Endothelial cell of umbilical vein (primary cell): ENCODE measurements around the gene SMYD4. TPM values are rescaled to one million over a fixed set of nuclear protein-coding genes. Genes with fewer than 3 reads are reported as not detected.
"Not testable (repeated sequence)": the region's sequence is repeated elsewhere in the genome, so short reads cannot be mapped to it uniquely, and the experiment has no call there.

Source experiments
- BruUV-seq: library from RNA; stranded (reverse); fragments of 400-500 nt; replicated peaks from 2 replicates; lab custom pipeline; 2021; lab: Mats Ljungman, UMichigan
- CTCF ChIA-PET: fragments of 300-600, 350-600 bp; sonication (Branson Sonifier 250); formaldehyde crosslinking; loops from one replicate; lab custom pipeline; 2021; ENCODE audit warnings: antibody characterized with exemption, inconsistent platforms; lab: Charles Lee
- POLR2A ChIA-PET: fragments of 300-600, 350-600 bp; sonication (Branson Sonifier 250); formaldehyde crosslinking; loops from one replicate; lab custom pipeline; 2021; ENCODE audit warnings: antibody characterized with exemption, inconsistent platforms; lab: Charles Lee
- DNase-seq: peaks from one replicate; pipeline ENCODE4 v3.0.0-alpha.2; 2011; ENCODE audit warnings: low read depth, low spot score
- FAIRE-seq: peaks from 2 replicates; lab custom pipeline; 2011; peaks lifted over from hg19 to GRCh38; lab: Jason Lieb, UNC
- H2AFZ ChIP-seq: 2 replicates; pipeline ENCODE4 v1.6.0; 2012; ENCODE audit warnings: low read depth, low read length, control low read depth, inconsistent platforms
- H3K27ac ChIP-seq: 2 replicates; pipeline ENCODE4 v1.5.1; 2011; ENCODE audit warnings: low read depth, mild to moderate bottlenecking, control low read depth, low read length, moderate library complexity; ENCODE audit not compliant: insufficient read depth
- H3K27me3 ChIP-seq, 2 experiments: 2 replicates each; pipeline versions ENCODE4 v1.6.0 to v1.6.1; 2011; ENCODE audit warnings: low read length in 2 of 2, mixed read lengths in 1 of 2; ENCODE audit not compliant: control insufficient read depth in 2 of 2, insufficient read depth in 2 of 2
- H3K36me3 ChIP-seq, 2 experiments: 2 replicates in 1 of 2; 3 replicates in 1 of 2; pipeline ENCODE4 v1.5.1; 2011; ENCODE audit warnings: low read length in 2 of 2, mild to moderate bottlenecking in 1 of 2, moderate library complexity in 1 of 2; ENCODE audit not compliant: control insufficient read depth in 2 of 2, insufficient read depth in 2 of 2; ENCODE audit errors: extremely low read depth in 1 of 2
- H3K4me1 ChIP-seq: 3 replicates; pipeline ENCODE4 v1.5.1; 2011; ENCODE audit warnings: mild to moderate bottlenecking, low read length; ENCODE audit not compliant: control insufficient read depth, insufficient read depth; ENCODE audit errors: extremely low read depth
- H3K4me2 ChIP-seq: 2 replicates; pipeline ENCODE4 v1.6.1; 2011; ENCODE audit warnings: low read length, control low read depth, mixed read lengths; ENCODE audit not compliant: insufficient read depth
- H3K4me3 ChIP-seq, 3 experiments: fragments of 200-600 bp in 1 of 3; sonication (generic), shearing (Covaris generic) in 1 of 3; replicated peaks in 1 of 3; 2 replicates each; pipeline ENCODE4 v1.5.1; 2011 to 2016; ENCODE audit warnings: control low read depth in 3 of 3, low read length in 3 of 3, mild to moderate bottlenecking in 2 of 3, inconsistent platforms in 1 of 3, low read depth in 1 of 3, moderate library complexity in 1 of 3; ENCODE audit not compliant: insufficient read depth in 1 of 3
- H3K79me2 ChIP-seq: 2 replicates; pipeline ENCODE4 v1.6.0; 2012; ENCODE audit warnings: low read length, inconsistent platforms; ENCODE audit not compliant: control insufficient read depth, insufficient read depth
- H3K9ac ChIP-seq: replicated peaks from 2 replicates; pipeline ENCODE3; 2011; ENCODE audit warnings: low read length, control low read depth; ENCODE audit not compliant: insufficient read depth; ENCODE audit errors: extremely low read depth
- H3K9me1 ChIP-seq: replicated peaks from 3 replicates; pipeline ENCODE4 v1.6.0; 2011; ENCODE audit warnings: mild to moderate bottlenecking, low read length; ENCODE audit not compliant: control insufficient read depth, insufficient read depth; ENCODE audit errors: extremely low read depth
- H3K9me3 ChIP-seq: replicated peaks from 2 replicates; pipeline ENCODE4 v1.5.1; 2012; ENCODE audit warnings: low read length, inconsistent platforms; ENCODE audit not compliant: control insufficient read depth, insufficient read depth
- H4K20me1 ChIP-seq: replicated peaks from 2 replicates; pipeline ENCODE3; 2011; ENCODE audit warnings: mild to moderate bottlenecking, low read length; ENCODE audit not compliant: control insufficient read depth, insufficient read depth; ENCODE audit errors: extremely low read depth
- CTCF ChIP-seq, 2 donors: IDR thresholded peaks; 1 replicate in 1 of 2; 2 replicates in 1 of 2; pipeline ENCODE4 v1.5.1; 2011; ENCODE audit warnings: low read length in 2 of 2, mild to moderate bottlenecking in 2 of 2, moderate library complexity in 2 of 2, control low read depth in 1 of 2, inconsistent platforms in 1 of 2, low read depth in 1 of 2; ENCODE audit not compliant: insufficient read depth in 1 of 2; ENCODE audit errors: extremely low read depth in 1 of 2
- EZH2 ChIP-seq: IDR thresholded peaks from 2 replicates; pipeline ENCODE4 v1.6.1; 2012; ENCODE audit warnings: borderline replicate concordance, low read depth, mild to moderate bottlenecking, moderate library complexity, low read length, inconsistent platforms; ENCODE audit not compliant: severe bottlenecking
- FOS ChIP-seq: IDR thresholded peaks from 2 replicates; pipeline ENCODE4 v1.6.1; 2011; ENCODE audit warnings: mild to moderate bottlenecking, low read length, moderate library complexity, borderline replicate concordance; ENCODE audit not compliant: insufficient read depth
- GATA2 ChIP-seq: IDR thresholded peaks from 2 replicates; pipeline ENCODE4 v1.7.0; 2011; ENCODE audit warnings: low read depth, mild to moderate bottlenecking, moderate library complexity, mixed read lengths, low read length; ENCODE audit not compliant: insufficient read length, insufficient read depth
- JUN ChIP-seq: IDR thresholded peaks from 2 replicates; pipeline ENCODE4 v1.6.1; 2011; ENCODE audit warnings: borderline replicate concordance, low read depth; ENCODE audit not compliant: insufficient read length, insufficient read depth
- MAX ChIP-seq: IDR thresholded peaks from 2 replicates; pipeline ENCODE4 v1.6.1; 2011; ENCODE audit not compliant: insufficient read depth, insufficient read length
- MYC ChIP-seq: IDR thresholded peaks from one replicate; pipeline ENCODE4 v1.6.1; 2011; ENCODE audit warnings: mild to moderate bottlenecking, low read depth, low read length
- POLR2A ChIP-seq: IDR thresholded peaks from 2 replicates; pipeline ENCODE4 v1.6.1; 2012; ENCODE audit warnings: low read depth, mild to moderate bottlenecking, control low read depth, low read length
- POLR2AphosphoS5 ChIP-seq: IDR thresholded peaks from 2 replicates; pipeline ENCODE4 v1.6.1; 2012; ENCODE audit warnings: low read depth, mild to moderate bottlenecking, control low read depth, low read length, moderate library complexity; ENCODE audit not compliant: insufficient read depth
- dilution Hi-C: fragments of 300-500 bp; cut with MboI; formaldehyde crosslinking; loops from one replicate; pipeline ENCODE4 v1.15.0; 2019; ENCODE audit warnings: low sequenced_read_pairs; ENCODE audit not compliant: extremely low pct_ligation_motif_present
- intact Hi-C: fragments of 100-400 bp; cut with micrococcal nuclease; formaldehyde crosslinking; loops from one replicate; pipeline ENCODE4 v1.10.0; 2022
- polyA plus RNA-seq, 4 experiments: library from polyadenylated mRNA; depleted of rRNA in 3 of 4; stranded (reverse) in 3 of 4; unstranded in 1 of 4; fragments of >200 nt; gene quantifications; 2 replicates each; pipeline versions ENCODE4 v1.2.1 to v1.2.3, GENCODE V29; 2011 to 2012; ENCODE audit warnings: missing spikeins in 1 of 4
- total RNA-seq: library from RNA; stranded (reverse); gene quantifications from 2 replicates; pipeline ENCODE4 v1.2.3, GENCODE V29; 2021

SMYD4 gene
- total and polyA plus RNA-seq, 2 donors (not counting 3 experiments of a cell fraction or from before 2014, with no cell fraction given), result 6.0 to 14.6 TPM

GRCh38 chr17:1810450-1811103 lies 19.1 kb downstream of the SMYD4 start:
- Histone ChIP-seq H3K9me3 (no peaks in the 10 kb centered on the region), H3K27me3 (no peaks in the 10 kb centered on the region), H3K4me2 (no peak overlapping the region), H3K9ac (no peak overlapping the region), H3K4me1 (no peaks in the 10 kb centered on the region), H3K9me1 (no peaks in the 10 kb centered on the region), H2AFZ (no peak overlapping the region), H3K36me3 (peaks cover 0 to 3% of the 10 kb centered on the region in 2 experiments), H3K27ac (no peak overlapping the region), H3K4me3 (no peak overlapping the region), H4K20me1 (no peaks in the 10 kb centered on the region), H3K79me2 (no peaks in the 10 kb centered on the region)
- no peak for FAIRE-seq
- no peak for DNase-seq
- no TSS peak for BruUV-seq
- dilution Hi-C loops, result no loop called here
- intact Hi-C loops, result no loop called here
- POLR2A ChIA-PET, result no interaction called here
- TF ChIP-seq CTCF (IDR thresholded peaks at IDR 0.05; ENCODE audit: extremely low read depth in 1 of 2, insufficient read depth in 1 of 2, low read depth in 1 of 2, low read length in 2 of 2) (no peak), POLR2AphosphoS5 (no peak), POLR2A (no peak), GATA2 (no peak), EZH2 (no peak), MYC (no peak), FOS (no peak), MAX (no peak), JUN (no peak)
- CTCF ChIA-PET, result no interaction called here

GRCh38 chr17:1809815-1810214 lies 19.9 kb downstream of the SMYD4 start:
- H3K9ac ChIP-seq, BruUV-seq, H3K79me2 ChIP-seq, H3K9me1 ChIP-seq, H3K4me1 ChIP-seq, H4K20me1 ChIP-seq, H3K4me3 ChIP-seq, FAIRE-seq, H3K27ac ChIP-seq, intact Hi-C loops, H3K27me3 ChIP-seq, H3K4me2 ChIP-seq, H3K9me3 ChIP-seq, DNase-seq, dilution Hi-C loops, H3K36me3 ChIP-seq, H2AFZ ChIP-seq, POLR2A ChIA-PET: not testable (repeated sequence)
- CTCF ChIA-PET, result interaction anchor here (0.6 kb wide), 1 partner anchor 44 kb away, joined by 3 read pairs; no protein-coding TSS in a partner anchor
